Spleen (tissue), 7 donors: ENCODE measurements around the gene ATP2B1.

Experiments
- CTCF ChIP-seq, 11 experiments: fragments of 200-600 bp in 7 of 11; fragments of 450-650 bp in 4 of 11; sonication (generic) in 4 of 11; IDR thresholded peaks in 8 of 11; conservative IDR thresholded peaks in 3 of 11; 1 replicate in 7 of 11; 2 replicates in 4 of 11; pipeline versions ENCODE4 v1.4.0 to v1.8.0; 2016 to 2021; ENCODE audit warnings: antibody characterized with exemption in 11 of 11, inconsistent platforms in 4 of 11, mild to moderate bottlenecking in 1 of 11
- POLR2A ChIP-seq, 3 donors: fragments of 450-650 bp; IDR thresholded peaks; one replicate each; pipeline ENCODE4 v1.5.1; 2017; ENCODE audit warnings: antibody characterized with exemption in 3 of 3, mild to moderate bottlenecking in 1 of 3
- POLR2AphosphoS5 ChIP-seq, 3 donors: sonication (generic); formaldehyde crosslinking; IDR thresholded peaks; one replicate each; pipeline ENCODE4 v1.5.1; 2017; ENCODE audit warnings: antibody characterized with exemption in 3 of 3
- donor health status: DM: no; HTN: no; CAD: no; lungs with moderate emphysema.
- donor health status: DM: no; HTN: no; CAD: no.
- donor health status: DM: no; HTN: no; CAD: no.

- TF ChIP-seq CTCF (IDR thresholded peaks at IDR 0.05 in 8 of 11, conservative IDR thresholded peaks at IDR 0.05 in 3 of 11), result no peak
- no peak for TF ChIP-seq POLR2A (IDR thresholded peaks at IDR 0.05)
- TF ChIP-seq POLR2AphosphoS5 (IDR thresholded peaks at IDR 0.05), result no peak
These were observed 21.4 kb upstream of the ATP2B1 start for GRCh38 chr12:89729946-89730459.
